Keratinocyte (primary cell): ENCODE results near the gene CCM2.

Experiments
- EZH2 ChIP-seq: IDR thresholded peaks from one replicate; pipeline ENCODE4 v1.6.1; 2012; ENCODE audit warnings: inconsistent platforms, mild to moderate bottlenecking, low read length, moderate library complexity
- TF ChIP-seq, protein P1 (sequence below), 3 experiments: IDR thresholded peaks in 1 of 3; conservative IDR thresholded peaks in 1 of 3; optimal IDR thresholded peaks in 1 of 3; 2 replicates in 2 of 3; 3 replicates in 1 of 3; pipeline versions ENCODE3 to v1.5.1; 2011; ENCODE audit warnings: low read length in 3 of 3, mild to moderate bottlenecking in 3 of 3, moderate library complexity in 2 of 3, control low read depth in 1 of 3, inconsistent platforms in 1 of 3; ENCODE audit not compliant: insufficient read depth in 2 of 3; ENCODE audit errors: extremely low read depth in 1 of 3

DNA sequence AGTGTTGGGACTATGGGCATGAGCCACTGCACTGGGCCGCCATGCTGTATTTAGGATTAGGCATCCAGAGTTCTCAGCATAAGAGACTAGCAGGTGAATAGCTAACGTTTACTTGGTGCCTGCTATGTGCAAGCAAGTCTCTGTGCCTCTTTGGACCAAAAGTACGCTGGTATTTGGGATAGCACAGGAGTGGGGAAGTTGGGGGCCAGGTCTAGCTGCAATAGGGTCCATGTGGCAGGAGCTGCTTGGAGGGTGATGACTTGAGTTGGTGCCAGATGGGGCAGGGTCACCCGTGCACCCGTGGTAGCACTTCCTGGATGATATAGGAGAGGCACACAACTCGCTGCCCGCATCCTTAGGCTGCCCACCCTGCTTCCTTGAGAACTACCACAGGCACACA, 66.4 kb downstream of the CCM2 start:
- TF ChIP-seq, protein P1, sequence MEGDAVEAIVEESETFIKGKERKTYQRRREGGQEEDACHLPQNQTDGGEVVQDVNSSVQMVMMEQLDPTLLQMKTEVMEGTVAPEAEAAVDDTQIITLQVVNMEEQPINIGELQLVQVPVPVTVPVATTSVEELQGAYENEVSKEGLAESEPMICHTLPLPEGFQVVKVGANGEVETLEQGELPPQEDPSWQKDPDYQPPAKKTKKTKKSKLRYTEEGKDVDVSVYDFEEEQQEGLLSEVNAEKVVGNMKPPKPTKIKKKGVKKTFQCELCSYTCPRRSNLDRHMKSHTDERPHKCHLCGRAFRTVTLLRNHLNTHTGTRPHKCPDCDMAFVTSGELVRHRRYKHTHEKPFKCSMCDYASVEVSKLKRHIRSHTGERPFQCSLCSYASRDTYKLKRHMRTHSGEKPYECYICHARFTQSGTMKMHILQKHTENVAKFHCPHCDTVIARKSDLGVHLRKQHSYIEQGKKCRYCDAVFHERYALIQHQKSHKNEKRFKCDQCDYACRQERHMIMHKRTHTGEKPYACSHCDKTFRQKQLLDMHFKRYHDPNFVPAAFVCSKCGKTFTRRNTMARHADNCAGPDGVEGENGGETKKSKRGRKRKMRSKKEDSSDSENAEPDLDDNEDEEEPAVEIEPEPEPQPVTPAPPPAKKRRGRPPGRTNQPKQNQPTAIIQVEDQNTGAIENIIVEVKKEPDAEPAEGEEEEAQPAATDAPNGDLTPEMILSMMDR (optimal IDR thresholded peaks at IDR 0.05 in 1 of 3, IDR thresholded peaks at IDR 0.05 in 1 of 3, conservative IDR thresholded peaks at IDR 0.05 in 1 of 3; ENCODE audit: extremely low read depth in 1 of 3, insufficient read depth in 2 of 3, low read length in 3 of 3): no peak
- no peak for TF ChIP-seq EZH2
